Ishikawa (cell line): ENCODE results near the gene FAH.

Source experiments
- CEBPB ChIP-seq: IDR thresholded peaks from 2 replicates; pipeline ENCODE4 v1.6.1; 2012
- CREB1 ChIP-seq: IDR thresholded peaks from 2 replicates; pipeline ENCODE4 v1.6.1; 2012; ENCODE audit warnings: low read depth
- EGR1 ChIP-seq: IDR thresholded peaks from 2 replicates; pipeline ENCODE4 v1.6.1; 2012
- EP300 ChIP-seq: IDR thresholded peaks from 2 replicates; pipeline ENCODE4 v1.6.1; 2012; ENCODE audit warnings: borderline replicate concordance
- FOXM1 ChIP-seq: IDR thresholded peaks from 2 replicates; pipeline ENCODE4 v1.6.1; 2012; ENCODE audit warnings: low read depth, borderline replicate concordance
- NFIC ChIP-seq: IDR thresholded peaks from 2 replicates; pipeline ENCODE4 v1.6.1; 2012
- RAD21 ChIP-seq: IDR thresholded peaks from 2 replicates; pipeline ENCODE4 v1.6.1; 2012; ENCODE audit warnings: low read depth
- REST ChIP-seq: IDR thresholded peaks from 2 replicates; pipeline ENCODE4 v1.6.1; 2012; ENCODE audit warnings: low read depth, mild to moderate bottlenecking
- TAF1 ChIP-seq: IDR thresholded peaks from 2 replicates; pipeline ENCODE4 v1.6.1; 2012; ENCODE audit warnings: low read depth, mild to moderate bottlenecking
- TCF12 ChIP-seq: IDR thresholded peaks from 2 replicates; pipeline ENCODE4 v1.6.1; 2012; ENCODE audit warnings: low read depth
- TEAD4 ChIP-seq: IDR thresholded peaks from 2 replicates; pipeline ENCODE4 v1.6.1; 2012
- YY1 ChIP-seq: IDR thresholded peaks from 2 replicates; pipeline ENCODE4 v1.6.1; 2012; ENCODE audit warnings: low read depth
- ZBTB7A ChIP-seq: IDR thresholded peaks from 2 replicates; pipeline ENCODE4 v1.6.1; 2012; ENCODE audit warnings: low read depth
- TF ChIP-seq, protein P1 (sequence below): IDR thresholded peaks from 2 replicates; pipeline ENCODE4 v1.6.1; 2012
- TF ChIP-seq, protein P2 (sequence below): IDR thresholded peaks from 2 replicates; pipeline ENCODE4 v1.6.1; 2012

The FAH gene

DNA sequence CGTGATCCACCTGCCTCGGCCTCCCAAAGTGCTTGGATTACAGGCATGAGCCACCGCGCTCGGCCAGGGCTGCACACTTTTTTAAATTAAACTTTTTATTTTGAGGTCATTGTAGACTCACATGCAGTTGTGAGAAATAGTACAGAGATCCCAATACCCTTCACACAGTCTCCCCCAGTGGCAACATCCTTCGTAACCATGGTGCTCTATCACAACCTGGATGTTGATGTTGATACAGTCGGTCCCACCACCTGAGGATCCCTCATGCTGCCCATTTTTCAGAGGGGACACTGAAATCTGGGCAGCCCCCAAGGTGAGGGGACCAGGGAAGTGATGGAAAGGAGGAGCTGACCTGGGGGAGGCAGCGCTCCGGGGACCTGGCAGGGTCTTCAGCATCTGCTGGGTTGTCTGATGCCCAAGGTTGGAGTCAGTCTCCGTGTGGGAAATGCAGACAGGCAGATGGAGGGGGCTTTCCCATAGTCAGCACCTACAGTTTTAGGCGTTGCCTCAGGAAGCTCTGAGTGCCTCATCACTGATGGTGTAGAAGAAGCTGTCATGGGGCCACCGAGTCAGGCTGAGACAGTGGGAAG lies 17.1 kb downstream of the FAH start:
- TF ChIP-seq CREB1 (no peak), CEBPB (no peak), EGR1 (no peak)

- no peak for TF ChIP-seq TEAD4
- TF ChIP-seq FOXM1, result no peak
- TF ChIP-seq EGR1, result no peak
- TF ChIP-seq REST, result no peak
Measured at GRCh38 chr15:80170596-80170995, 17.8 kb downstream of the FAH start.

DNA sequence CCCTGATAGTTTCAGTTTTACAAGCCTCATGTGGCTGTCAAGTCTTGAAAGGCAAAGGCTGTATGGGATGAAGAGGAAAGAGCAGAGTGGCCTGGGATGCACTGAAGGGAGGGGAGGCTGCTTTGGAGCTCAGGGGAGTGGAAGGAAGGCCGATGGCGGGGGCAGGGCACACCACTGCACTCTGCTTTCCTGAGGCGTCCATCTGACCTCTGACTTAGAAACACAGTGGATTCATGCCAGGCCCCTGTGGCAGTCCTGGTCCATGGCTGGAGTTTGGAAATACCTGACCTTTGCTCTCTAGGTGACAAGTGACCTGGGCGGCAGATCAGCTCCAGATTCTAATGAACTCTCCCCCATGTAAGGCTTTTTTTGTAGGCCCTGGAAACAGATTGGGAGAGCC lies 19.0 kb downstream of the FAH start:
- TF ChIP-seq EP300 (no peak), REST (no peak), YY1 (no peak), TEAD4 (no peak), FOXM1 (no peak), CEBPB (no peak), TAF1 (no peak), TCF12 (no peak), EGR1 (no peak), NFIC (no peak), ZBTB7A (no peak), CREB1 (no peak), RAD21 (no peak)
- TF ChIP-seq, protein P1, sequence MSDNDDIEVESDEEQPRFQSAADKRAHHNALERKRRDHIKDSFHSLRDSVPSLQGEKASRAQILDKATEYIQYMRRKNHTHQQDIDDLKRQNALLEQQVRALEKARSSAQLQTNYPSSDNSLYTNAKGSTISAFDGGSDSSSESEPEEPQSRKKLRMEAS, result no peak
- TF ChIP-seq, protein P2, sequence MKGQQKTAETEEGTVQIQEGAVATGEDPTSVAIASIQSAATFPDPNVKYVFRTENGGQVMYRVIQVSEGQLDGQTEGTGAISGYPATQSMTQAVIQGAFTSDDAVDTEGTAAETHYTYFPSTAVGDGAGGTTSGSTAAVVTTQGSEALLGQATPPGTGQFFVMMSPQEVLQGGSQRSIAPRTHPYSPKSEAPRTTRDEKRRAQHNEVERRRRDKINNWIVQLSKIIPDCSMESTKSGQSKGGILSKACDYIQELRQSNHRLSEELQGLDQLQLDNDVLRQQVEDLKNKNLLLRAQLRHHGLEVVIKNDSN, result no peak

- no peak for TF ChIP-seq REST
- no peak for TF ChIP-seq RAD21
- no peak for TF ChIP-seq TAF1
- TF ChIP-seq, protein P2, result no peak
- TF ChIP-seq TEAD4, result no peak
- no peak for TF ChIP-seq CEBPB
- TF ChIP-seq FOXM1, result no peak
- TF ChIP-seq EP300, result no peak
- TF ChIP-seq ZBTB7A, result no peak
- TF ChIP-seq TCF12, result no peak
- TF ChIP-seq YY1, result no peak
- no peak for TF ChIP-seq NFIC
Measured at GRCh38 chr15:80172401-80172800, 19.6 kb downstream of the FAH start.

DNA sequence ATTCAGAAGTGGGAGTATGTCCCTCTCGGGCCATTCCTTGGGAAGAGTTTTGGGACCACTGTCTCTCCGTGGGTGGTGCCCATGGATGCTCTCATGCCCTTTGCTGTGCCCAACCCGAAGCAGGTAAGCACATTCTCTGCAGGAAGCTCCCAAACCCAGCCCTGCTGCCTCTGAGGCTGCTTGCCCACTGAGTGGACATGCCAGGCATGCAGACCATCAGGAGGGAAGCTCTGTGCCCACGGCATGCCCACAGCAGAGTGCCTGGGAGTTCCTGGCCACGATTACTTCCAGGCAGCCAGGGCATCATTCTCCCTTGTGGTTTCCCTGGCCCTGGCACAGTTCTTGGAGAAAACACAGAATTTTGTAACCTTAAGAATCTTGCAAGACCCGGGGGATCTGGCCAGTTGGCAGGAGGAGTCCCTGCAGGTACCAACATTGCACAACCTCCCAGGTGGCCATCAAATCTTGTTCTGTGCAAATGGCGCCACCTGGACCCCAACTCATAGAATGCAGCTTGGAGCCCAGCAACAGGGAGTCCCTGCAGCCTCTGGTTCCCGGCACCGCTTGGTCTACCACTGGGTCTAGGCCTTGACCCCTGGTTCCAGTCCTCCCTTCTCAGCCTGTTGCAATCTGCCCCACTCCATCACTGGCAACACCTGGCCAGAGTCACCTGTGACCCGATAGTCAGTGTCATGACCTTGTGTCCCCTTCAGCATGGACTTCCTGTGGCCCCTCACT lies 20.4 kb downstream of the FAH start:
- TF ChIP-seq CEBPB (peak; percentile 97), RAD21 (peak; percentile 90), TAF1 (no peak), YY1 (0 out of 2 replicates have a peak, but pooled peaks have one; percentile 21)
